Measurements from ENCODE around the gene AMZ2.

The AMZ2 gene

DNA sequence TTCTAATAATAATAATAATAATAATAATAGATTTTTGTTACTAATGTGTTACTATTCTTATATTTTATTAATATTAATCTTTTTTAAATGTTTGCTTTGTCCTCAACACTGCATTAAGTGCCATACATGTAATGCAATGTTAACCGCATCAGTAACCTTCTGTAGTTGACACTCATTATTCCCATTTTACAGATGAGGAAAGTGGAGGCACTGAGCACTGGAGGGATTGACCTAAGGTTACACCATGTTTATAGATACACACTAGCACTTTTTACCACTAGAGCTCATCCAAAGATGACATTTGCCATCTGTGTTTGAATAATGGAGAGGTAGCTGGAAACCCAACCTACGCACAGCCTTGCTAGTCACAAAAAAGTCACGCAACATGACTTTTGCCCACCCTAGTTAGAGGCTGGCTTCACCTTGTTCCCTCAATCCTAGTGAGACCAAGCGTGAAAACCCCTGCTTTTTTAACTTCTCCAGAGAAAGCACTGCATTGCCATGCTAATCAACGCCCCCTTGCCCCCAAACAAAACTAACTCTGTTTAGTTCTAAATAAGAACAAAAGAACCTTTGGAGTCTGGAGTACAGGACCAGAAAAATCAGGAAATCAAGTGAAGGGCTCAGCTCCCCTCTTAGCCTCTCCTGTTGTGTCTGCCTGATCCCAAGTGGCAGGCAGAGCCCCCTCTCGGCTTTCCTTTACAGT lies 45.8 kb downstream of the AMZ2 start:
- TF ChIP-seq, protein P1, sequence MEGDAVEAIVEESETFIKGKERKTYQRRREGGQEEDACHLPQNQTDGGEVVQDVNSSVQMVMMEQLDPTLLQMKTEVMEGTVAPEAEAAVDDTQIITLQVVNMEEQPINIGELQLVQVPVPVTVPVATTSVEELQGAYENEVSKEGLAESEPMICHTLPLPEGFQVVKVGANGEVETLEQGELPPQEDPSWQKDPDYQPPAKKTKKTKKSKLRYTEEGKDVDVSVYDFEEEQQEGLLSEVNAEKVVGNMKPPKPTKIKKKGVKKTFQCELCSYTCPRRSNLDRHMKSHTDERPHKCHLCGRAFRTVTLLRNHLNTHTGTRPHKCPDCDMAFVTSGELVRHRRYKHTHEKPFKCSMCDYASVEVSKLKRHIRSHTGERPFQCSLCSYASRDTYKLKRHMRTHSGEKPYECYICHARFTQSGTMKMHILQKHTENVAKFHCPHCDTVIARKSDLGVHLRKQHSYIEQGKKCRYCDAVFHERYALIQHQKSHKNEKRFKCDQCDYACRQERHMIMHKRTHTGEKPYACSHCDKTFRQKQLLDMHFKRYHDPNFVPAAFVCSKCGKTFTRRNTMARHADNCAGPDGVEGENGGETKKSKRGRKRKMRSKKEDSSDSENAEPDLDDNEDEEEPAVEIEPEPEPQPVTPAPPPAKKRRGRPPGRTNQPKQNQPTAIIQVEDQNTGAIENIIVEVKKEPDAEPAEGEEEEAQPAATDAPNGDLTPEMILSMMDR (IDR thresholded peaks at IDR 0.05; ENCODE audit: insufficient read depth, low read depth, low read length, missing control alignments): no peak
- DNase-seq (ENCODE audit: low read depth): no peak
- H3K4me3 ChIP-seq (ENCODE audit: low read length): no peak overlapping the region

DNA sequence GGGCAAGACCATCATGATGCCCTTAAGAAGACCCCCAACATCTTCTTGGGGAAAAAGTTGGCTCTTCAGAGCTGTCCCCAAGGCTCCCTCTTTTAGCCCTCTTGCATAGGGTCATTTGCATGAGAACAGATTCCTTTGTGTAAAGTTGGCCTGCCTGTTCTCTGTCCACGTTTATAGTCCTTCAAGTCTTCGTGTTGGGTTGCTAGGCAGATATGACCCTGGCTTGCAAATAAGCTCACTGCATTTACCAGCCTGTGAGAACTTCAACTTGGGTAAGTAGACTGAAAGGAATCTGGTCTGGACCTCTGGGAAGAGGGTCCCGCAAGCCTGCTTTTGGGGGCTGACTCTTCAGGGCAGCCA lies 46.3 kb downstream of the AMZ2 start:
- DNase-seq (ENCODE audit: low read depth): no peak
- TF ChIP-seq, protein P1 (IDR thresholded peaks at IDR 0.05; ENCODE audit: insufficient read depth, low read depth, low read length, missing control alignments): no peak
- no peak overlapping the region for H3K4me3 ChIP-seq (ENCODE audit: low read length)

DNA sequence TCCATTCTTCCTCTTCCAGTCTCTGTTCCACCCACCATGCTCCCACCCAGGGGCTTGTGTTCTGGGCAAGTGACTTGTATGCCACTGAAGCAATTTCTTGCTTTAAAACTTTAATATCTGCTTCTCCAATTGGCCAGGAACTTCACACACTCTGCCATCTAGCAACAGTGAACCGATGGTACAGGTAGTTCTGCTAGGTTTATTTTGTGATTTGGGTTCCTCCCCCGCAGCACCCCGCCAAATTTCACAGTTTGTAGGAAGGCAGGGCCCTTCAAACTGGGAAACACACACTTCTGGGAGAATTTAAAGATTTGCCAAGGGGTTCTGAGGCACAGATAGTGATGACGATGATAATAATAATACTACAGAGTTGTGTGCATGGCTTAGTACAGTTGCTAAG lies 46.8 kb downstream of the AMZ2 start:
- TF ChIP-seq, protein P1 (IDR thresholded peaks at IDR 0.05; ENCODE audit: insufficient read depth, low read depth, low read length, missing control alignments): no peak
- DNase-seq (ENCODE audit: low read depth): no peak
- H3K4me3 ChIP-seq (ENCODE audit: low read length): no peak overlapping the region

DNA sequence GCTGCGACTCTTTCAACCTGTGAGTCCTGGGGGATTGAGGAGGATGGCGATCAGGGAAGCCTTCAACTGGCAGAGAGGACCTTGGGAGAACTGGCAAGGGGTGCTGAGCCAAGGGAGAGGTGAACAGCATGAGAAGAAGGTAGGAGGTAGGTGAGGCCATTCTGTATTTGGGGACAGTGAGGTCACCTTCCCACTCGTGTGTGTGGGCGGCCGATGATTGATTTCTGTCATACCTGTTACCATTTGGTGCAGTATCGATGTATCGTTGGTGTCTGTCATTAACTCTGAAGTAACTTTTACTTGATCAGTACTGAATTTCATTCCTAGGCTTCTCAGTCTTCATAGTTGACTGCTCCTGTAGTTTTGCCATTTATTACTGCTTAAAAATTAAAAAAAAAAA lies 47.2 kb downstream of the AMZ2 start:
- TF ChIP-seq, protein P1 (IDR thresholded peaks at IDR 0.05; ENCODE audit: insufficient read depth, low read depth, low read length, missing control alignments): no peak
- H3K4me3 ChIP-seq (ENCODE audit: low read length): no peak overlapping the region
- DNase-seq (ENCODE audit: low read depth): no peak

DNA sequence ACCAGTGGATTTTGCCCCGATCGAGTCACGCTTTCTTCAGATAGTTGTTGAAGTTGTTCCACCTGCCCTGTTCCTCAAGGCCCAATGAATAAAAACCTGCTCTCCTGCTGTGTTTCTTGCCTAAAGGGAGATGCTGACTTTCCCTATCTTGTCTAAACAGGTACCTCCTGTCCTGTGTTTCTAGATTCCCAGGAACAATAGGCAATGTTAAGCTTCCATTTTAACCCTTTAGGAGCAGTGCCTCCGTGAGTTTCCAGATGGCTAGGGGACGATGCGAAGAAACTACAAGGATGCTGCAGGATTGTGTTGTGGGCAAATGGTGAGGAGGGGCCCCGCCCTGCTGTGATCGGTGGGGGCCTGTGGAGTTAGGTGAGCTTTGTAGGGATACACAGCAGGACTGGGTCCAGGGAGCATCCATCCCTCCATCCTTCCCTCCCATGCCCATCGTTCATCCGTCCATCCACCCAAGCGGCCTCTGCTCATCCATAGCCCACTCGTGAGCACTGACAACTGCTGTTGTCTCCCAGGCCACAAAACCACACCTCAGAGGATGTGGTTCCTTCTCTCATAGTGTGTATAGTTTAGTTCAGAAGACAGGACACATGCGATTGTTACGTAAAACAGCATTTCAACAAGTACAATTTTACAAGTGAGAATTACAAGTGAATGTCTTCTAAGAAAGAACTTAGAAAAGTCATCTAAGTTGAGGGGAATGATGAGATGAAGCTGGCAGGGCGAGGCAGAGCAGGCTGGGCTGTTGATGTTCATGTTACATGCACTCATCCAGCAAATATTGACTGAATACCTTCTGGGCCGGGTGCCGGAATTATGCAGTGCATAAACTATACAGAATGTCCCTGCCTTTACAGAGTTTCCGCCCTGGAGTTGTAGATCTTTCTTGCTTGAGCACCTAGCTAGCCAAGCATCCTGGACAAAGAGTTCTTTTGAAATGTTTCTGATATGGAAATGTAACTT lies 48.7 kb downstream of the AMZ2 start:
- DNase-seq (ENCODE audit: low read depth): peak; percentile 67
- TF ChIP-seq, protein P1 (IDR thresholded peaks at IDR 0.05; ENCODE audit: insufficient read depth, low read depth, low read length, missing control alignments): no peak
- no peak overlapping the region for H3K4me3 ChIP-seq (ENCODE audit: low read length)

DNA sequence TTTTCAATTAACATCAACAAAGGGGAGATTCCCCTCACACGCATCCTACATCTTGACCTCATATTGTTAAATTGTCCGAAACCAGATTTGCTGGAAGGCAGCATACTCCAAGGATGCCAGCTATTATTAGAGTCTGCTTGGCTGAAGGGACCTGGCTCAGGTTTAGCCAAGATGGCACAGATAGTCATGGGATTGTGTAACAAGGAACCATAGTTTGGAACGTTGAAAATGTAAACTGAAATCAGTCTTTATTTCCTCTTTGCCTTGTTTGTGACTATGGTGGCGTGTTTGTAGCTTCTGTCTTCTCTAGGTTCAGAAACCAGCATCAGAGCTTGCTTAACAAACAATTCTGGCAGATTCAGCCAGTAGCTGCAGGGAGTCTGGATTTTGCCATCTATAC lies 49.4 kb downstream of the AMZ2 start:
- no peak overlapping the region for H3K4me3 ChIP-seq (ENCODE audit: low read length)
- TF ChIP-seq, protein P1 (IDR thresholded peaks at IDR 0.05; ENCODE audit: insufficient read depth, low read depth, low read length, missing control alignments): no peak

More for the DNA sequence above, 49.4 kb downstream of the AMZ2 start:
- no peak for DNase-seq (ENCODE audit: low read depth)
